ENCODE measurements around the gene AMPD2. TPM values are rescaled to one million over a fixed set of nuclear protein-coding genes. Genes with fewer than 3 reads are reported as not detected.
"Not testable (repeated sequence)": the region's sequence is repeated elsewhere in the genome, so short reads cannot be mapped to it uniquely, and the experiment has no call there.

Gene AMPD2
- total RNA-seq, 3 donors from 2014 or later: 35.6 to 47.4 (median 40.9) TPM

DNA sequence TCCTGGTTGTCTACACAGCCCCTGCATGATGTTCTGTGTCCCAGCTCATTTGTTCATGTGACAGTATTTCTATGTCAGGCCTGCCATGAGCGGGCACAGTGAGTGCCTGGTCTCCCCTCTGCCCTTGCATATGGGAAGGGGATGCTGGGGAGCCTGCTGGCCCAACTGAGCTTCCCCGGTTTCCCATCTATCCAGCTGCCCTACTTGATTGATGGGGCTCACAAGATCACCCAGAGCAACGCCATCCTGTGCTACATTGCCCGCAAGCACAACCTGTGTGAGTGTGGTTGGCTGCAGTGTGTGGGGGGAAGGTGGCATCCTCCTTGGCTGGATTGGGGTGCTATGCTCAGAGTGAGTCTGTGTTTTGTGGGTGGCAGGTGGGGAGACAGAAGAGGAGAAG, 37.8 kb downstream of the AMPD2 start:
- intact Hi-C loops (cut with DNase I, micrococcal nuclease): no loop called here
- ATAC-seq (no peak), DNase-seq (peak in 1 of 3 donors; percentile 15)
- H3K36me3 ChIP-seq (ENCODE audit: low read depth): no peaks in the 10 kb centered on the region
- no peak overlapping the region for H3K4me3 ChIP-seq
- TF ChIP-seq, protein P1, sequence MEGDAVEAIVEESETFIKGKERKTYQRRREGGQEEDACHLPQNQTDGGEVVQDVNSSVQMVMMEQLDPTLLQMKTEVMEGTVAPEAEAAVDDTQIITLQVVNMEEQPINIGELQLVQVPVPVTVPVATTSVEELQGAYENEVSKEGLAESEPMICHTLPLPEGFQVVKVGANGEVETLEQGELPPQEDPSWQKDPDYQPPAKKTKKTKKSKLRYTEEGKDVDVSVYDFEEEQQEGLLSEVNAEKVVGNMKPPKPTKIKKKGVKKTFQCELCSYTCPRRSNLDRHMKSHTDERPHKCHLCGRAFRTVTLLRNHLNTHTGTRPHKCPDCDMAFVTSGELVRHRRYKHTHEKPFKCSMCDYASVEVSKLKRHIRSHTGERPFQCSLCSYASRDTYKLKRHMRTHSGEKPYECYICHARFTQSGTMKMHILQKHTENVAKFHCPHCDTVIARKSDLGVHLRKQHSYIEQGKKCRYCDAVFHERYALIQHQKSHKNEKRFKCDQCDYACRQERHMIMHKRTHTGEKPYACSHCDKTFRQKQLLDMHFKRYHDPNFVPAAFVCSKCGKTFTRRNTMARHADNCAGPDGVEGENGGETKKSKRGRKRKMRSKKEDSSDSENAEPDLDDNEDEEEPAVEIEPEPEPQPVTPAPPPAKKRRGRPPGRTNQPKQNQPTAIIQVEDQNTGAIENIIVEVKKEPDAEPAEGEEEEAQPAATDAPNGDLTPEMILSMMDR (IDR thresholded peaks at IDR 0.05): no peak
- H3K9me3 ChIP-seq: no peaks in the 10 kb centered on the region
- H3K4me1 ChIP-seq (ENCODE audit: low read depth): peaks cover 10% of the 10 kb centered on the region

- Histone ChIP-seq H3K9me3 (no peaks in the 10 kb centered on the region), H3K4me1 (ENCODE audit: low read depth) (peaks cover 10% of the 10 kb centered on the region), H3K36me3 (ENCODE audit: low read depth) (no peaks in the 10 kb centered on the region), H3K4me3 (no peak overlapping the region)
- peak in 1 of 3 donors; percentile 5 for DNase-seq
- no peak for ATAC-seq
- TF ChIP-seq, protein P1 (IDR thresholded peaks at IDR 0.05): no peak
- intact Hi-C loops (cut with DNase I, micrococcal nuclease): no loop called here
Observed at GRCh38 chr1:109657970-109658369, 38.3 kb downstream of the AMPD2 start.

DNA sequence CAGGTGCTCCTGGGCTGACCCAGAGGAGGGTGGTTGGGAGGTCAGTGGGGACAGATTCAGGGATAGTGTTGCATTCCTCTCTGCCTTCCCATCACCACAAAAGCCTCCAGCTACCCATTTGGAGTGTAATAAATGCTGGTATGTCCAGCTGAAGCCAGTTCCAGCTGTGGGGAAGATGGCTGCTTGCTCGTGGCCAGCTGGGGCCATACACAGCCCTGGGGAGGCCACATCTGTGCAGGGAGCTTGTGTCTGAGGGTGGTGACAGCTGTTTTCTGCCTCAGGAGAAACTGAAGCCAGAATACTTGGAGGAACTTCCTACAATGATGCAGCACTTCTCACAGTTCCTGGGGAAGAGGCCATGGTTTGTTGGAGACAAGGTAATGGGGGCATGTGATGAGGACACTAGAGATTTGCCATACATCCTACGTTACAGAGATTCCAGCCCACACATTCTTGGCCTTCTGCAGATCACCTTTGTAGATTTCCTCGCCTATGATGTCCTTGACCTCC, 39.0 kb downstream of the AMPD2 start:
- peaks cover 10% of the 10 kb centered on the region for H3K4me1 ChIP-seq (ENCODE audit: low read depth)
- DNase-seq: peak in 1 of 3 donors; percentile 7
- H3K36me3 ChIP-seq (ENCODE audit: low read depth): no peaks in the 10 kb centered on the region
- no peaks in the 10 kb centered on the region for H3K9me3 ChIP-seq
- H3K4me3 ChIP-seq: no peak overlapping the region
- TF ChIP-seq, protein P1 (IDR thresholded peaks at IDR 0.05): no peak
- intact Hi-C loops (cut with DNase I, micrococcal nuclease): no loop called here
- ATAC-seq: no peak

DNA sequence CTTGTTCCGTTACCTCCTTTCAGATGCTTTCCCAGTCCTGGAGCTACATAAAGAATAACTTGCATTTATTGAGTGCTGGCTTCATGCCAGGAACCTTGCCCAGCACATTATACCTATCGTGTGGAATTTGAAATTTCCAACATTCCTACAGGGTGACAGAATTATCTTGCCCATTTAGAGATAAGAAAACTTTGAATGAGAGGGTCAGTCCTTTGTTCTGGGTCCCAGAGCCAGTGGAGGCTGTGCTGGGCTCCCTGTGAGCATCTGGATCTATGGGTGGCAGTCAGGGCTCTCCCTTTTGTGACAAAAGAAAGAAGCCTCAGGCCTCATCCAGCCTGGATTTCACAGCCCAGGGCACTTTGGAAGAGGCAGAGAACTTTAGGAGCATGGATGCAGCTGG, 39.5 kb downstream of the AMPD2 start:
- ATAC-seq (no peak), DNase-seq (no peak)
- Histone ChIP-seq H3K4me1 (ENCODE audit: low read depth) (peaks cover 10% of the 10 kb centered on the region), H3K9me3 (no peaks in the 10 kb centered on the region), H3K36me3 (ENCODE audit: low read depth) (no peaks in the 10 kb centered on the region), H3K4me3 (no peak overlapping the region)
- TF ChIP-seq, protein P1 (IDR thresholded peaks at IDR 0.05): no peak
- intact Hi-C loops (cut with DNase I, micrococcal nuclease): no loop called here

DNA sequence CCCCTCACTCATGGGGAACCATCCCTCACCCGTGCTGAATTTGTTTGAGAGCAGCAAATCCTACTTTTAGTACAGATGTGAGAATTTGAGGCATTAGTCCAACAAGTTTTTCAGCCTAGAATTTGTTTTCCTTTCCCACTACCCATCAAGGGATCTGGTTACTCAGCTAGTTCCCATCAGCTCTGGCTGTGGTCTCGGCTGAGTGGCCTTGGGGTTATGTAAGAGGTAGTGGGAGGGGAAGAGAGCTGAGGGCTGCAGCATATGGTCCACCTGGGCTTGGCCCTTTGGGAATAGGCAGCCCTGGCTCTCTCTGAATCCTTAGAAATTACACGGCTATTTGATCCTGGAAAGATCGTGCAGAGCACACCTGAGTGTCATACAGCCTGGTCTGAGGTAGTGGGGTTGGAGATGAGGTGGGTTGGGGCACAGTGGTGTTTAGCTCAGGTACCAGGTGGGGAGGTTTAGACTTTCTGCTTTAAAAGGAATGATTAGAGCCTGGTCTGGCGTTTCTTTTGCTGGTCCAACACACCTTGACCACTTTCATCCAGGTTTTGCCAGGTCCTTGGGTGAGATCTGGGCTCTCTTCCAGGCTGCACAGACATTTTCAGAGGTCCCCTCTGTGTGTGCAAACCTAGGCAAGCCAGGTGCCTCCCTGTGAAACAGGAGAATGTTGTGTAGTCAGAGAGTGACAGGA, 40.5 kb downstream of the AMPD2 start:
- H3K36me3 ChIP-seq (ENCODE audit: low read depth): no peaks in the 10 kb centered on the region
- intact Hi-C loops (cut with DNase I, micrococcal nuclease): no loop called here
- peaks cover 7% of the 10 kb centered on the region for H3K4me1 ChIP-seq (ENCODE audit: low read depth)
- TF ChIP-seq, protein P1 (IDR thresholded peaks at IDR 0.05): no peak
- no peak overlapping the region for H3K4me3 ChIP-seq
- no peaks in the 10 kb centered on the region for H3K9me3 ChIP-seq
- DNase-seq (peak in 1 of 3 donors; percentile 9), ATAC-seq (no peak)

DNA sequence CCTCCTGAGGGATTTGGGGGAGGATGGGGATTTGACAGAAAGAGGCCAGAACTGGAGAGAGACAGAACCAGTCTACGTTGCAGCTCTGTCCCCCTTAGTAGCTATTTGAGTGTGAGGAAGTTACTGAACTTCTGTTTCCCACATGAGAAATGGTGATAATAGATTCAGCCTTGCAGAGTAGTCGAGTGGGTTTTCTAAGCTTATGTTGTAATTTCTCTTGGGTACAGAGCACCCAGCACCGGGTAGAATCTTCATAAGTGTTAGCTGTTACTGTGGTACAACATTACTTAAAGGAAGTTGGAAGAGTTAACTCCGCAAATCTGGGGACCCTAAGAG, 41.0 kb downstream of the AMPD2 start:
- ATAC-seq; H3K36me3 ChIP-seq (ENCODE audit: low read depth); intact Hi-C loops (cut with DNase I, micrococcal nuclease); H3K4me3 ChIP-seq; H3K9me3 ChIP-seq; DNase-seq; H3K4me1 ChIP-seq (ENCODE audit: low read depth): not testable (repeated sequence)

All from mucosa of descending colon (tissue), 3 donors.